Measurements from ENCODE around the gene XXYLT1.

Gene XXYLT1

DNA sequence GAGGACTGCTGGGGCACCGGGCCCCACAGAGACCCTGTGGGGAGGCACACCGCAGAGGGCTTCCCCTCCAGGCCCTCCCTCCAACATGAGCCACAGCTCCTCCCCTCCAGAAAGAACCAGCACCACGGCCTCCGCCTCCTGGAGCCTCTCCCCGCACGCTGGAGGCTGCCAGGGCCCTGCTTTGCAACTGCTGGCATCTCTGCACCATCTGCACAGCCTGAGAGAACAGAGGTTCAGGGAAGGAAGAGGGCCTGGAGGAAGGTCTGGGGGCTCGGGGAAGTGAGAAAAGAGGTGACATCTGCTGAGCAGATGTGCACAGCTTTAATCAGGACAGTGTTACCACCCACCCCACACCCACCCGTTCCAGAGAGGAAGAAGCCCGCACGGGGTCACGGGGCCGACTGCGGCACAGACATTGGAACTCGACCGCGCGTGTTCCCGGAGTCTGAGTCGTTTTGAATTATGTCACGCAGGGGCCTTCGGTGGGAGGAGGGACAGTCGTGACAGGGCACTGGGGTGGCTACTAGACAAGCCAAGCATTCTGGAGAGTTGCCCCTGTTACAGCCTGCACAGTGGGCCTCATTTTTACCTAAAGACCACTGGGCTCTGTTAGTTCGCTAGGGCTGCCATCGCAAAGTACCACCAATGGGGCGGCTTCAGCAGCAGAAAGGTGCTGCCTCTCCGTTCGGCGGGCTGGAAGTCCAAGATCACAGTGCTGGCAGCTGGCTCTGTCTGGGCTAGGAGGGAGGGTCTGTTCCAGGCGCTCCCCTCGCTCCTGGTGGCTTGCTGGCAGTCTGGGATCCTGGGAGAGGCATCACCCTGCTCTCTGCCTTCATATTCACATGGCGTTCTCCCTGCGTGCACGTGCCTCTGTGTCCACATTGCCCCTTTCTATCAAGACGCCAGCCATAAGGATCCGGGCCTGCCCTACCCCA lies 194.8 kb downstream of the XXYLT1 start:
- Mint-ChIP-seq H3K4me1 (peaks cover 4% of the 10 kb centered on the region), H3K9me3 (no peaks in the 10 kb centered on the region), H3K27me3 (no peaks in the 10 kb centered on the region), H3K27ac (no peak overlapping the region), H3K4me3 (no peak overlapping the region), H3K36me3 (ENCODE audit: low read depth) (no peaks in the 10 kb centered on the region)
- DNase-seq (no peak), ATAC-seq (no peak)

DNA sequence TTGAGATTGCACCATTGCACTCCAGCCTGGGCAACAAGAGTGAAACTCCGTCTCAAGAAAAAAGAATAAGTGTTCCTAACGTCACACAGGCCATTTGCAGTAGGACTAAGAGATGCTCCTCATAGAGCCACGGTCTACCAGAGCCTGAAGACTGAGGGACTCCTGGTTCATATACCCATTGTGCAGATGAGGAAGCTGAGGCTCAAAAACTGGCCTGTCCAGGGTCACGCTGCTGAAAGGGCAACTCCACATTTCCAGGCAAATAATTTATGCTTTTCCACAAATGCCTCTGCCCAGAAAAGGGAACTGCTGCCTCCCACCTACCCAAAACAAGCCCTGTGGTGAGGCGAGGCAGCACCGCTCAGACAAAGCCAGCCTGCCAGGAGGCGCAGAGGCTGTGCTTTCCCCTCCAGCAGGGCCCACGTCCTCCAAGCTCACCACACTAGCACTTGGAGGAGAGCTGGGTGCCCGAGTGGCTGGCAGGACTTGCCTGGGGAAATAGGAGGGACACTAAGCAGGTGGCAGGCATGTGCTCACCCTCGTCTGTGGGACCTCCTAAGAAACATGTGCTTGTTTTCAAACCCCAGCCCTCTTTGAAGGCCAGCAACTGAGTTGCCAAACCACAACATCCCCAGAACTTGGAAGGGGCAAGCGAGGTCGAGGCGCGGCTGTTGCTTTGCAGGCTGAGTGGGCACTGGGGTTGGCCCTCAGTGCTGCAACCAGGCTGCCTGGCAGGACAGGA lies 195.6 kb downstream of the XXYLT1 start:
- Mint-ChIP-seq H3K4me1 (peaks cover 4% of the 10 kb centered on the region), H3K36me3 (ENCODE audit: low read depth) (no peaks in the 10 kb centered on the region), H3K27me3 (no peaks in the 10 kb centered on the region), H3K4me3 (no peak overlapping the region), H3K27ac (no peak overlapping the region), H3K9me3 (no peaks in the 10 kb centered on the region)
- DNase-seq (no peak), ATAC-seq (no peak)

DNA sequence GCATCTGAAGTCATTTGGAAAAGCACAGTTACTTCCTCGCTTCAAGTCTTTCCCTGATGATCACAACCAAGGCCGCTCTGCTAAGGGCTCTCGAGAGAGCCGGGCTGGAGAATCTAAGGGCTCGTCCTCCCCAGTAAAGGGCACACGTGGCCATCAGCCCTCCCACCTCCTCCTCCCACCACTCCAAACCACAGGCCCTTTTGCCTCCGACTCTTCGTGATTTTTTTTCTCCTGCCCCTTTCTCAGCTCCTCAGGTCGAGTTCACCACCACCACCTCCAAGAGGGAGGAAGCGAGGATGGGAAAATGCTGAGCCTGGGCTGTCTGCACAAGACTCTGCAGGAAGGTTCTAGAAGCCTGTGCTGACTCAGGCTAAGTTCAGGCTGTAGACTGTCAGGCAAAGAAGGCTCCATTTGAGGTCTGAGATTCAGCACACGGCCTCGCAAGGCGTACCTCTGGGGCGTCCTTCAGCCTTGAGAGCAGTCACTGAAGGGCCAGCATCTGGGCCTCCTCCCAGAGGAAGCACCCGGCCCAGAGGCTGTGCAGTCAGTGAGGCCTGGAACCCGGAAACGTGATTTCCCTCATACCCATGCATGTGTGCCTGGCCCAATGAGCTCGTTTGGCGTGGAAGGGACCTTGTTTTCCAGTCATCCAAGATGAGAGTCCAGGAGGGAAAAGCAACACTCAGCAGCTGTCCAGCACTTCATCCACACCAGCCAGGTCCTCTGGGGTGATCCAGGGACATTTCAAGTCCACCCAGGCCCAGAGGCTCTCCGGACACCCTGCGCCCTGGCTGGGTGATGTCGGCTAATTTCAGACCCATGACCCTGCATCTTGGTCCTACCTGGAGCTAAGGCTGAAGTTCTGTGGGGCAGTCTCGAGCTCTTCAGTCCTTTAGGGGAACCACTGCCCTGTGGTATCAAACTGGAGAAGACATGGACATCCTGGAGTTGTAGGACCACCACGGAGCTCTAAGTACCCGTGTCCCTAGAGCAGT lies 196.8 kb downstream of the XXYLT1 start:
- ATAC-seq (no peak), DNase-seq (no peak)
- H3K4me1 Mint-ChIP-seq: no peaks in the 10 kb centered on the region
- H3K27me3 Mint-ChIP-seq: no peaks in the 10 kb centered on the region
- no peaks in the 10 kb centered on the region for H3K9me3 Mint-ChIP-seq
- no peaks in the 10 kb centered on the region for H3K36me3 Mint-ChIP-seq (ENCODE audit: low read depth)
- H3K4me3 Mint-ChIP-seq: no peak overlapping the region
- H3K27ac Mint-ChIP-seq: no peak overlapping the region

DNA sequence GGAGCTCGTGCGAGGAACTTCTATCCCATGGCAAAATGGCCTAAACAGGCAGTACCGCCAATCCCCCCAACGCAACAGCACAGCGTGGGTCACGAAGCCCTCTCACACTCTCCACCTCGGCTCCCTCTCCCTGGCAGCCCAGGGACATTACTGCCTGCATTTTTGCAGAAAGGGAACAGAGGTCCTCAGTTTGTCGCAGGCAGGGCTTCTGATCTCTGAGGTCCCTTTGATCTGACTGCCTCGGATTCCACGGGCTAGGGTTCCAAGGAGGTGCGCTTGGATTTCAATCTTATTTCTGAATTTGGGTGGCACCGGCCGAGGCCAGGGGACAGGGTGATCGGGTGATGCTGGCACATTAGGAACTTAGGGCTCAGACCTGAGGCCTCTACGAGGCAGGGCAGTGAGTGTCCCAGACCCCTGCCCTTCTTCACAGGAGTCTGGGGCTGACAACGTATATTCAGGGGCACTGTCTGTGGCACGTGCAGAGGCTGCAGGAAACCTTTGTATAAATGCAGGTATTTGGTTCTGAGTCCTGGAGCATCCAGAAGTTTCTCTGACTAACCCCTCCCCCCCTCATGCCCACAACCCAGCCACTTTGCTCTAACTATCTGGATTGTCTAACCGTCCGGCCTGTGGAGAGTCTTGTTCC lies 197.9 kb downstream of the XXYLT1 start:
- H3K27me3 Mint-ChIP-seq: no peaks in the 10 kb centered on the region
- H3K4me1 Mint-ChIP-seq: no peaks in the 10 kb centered on the region
- no peak overlapping the region for H3K4me3 Mint-ChIP-seq
- H3K27ac Mint-ChIP-seq: no peak overlapping the region
- peaks cover 2% of the 10 kb centered on the region for H3K36me3 Mint-ChIP-seq (ENCODE audit: low read depth)
- ATAC-seq (no peak), DNase-seq (no peak)
- H3K9me3 Mint-ChIP-seq: no peaks in the 10 kb centered on the region

DNA sequence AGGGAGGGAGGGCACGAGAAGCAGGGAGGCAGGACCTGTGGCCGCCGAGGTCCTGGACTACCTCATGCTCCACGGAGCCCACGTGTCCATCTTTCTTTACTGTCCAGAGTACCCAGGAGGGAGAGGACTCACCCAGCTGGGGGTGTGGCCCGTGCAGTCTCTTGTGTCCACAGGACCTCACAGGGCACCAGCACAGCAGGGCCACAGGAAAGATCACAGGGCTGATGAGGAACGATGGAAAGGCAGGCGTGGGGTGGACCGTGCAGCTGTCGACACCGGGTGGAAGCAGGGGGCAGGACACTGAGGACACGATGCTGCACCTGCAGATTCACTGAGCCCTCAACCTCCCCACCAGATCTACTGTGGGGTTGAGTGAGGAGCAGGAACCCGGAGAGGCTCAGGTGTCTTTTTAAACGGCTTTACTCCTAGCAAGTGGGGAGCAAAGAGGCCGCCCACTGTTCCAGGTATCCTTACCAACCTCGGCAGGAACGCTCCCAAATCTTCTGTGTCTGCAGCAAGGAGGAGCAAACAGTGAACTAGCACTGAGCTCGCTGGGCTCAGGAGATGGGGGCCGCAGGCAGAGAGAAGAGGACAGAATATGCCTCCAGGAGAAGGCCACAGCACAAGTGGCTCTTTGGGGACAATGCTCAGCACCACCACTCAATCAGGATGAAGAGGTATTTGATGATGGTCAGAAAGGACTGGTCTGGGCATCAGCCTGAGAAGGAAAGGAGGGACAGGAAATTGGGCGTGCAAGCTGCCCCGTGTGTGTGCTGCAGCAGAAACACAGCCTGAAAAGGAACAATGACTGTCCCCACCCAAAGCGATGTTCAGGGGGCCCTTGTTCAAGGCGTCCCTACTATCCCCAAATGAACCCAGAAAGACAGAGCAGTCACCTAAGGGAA lies 198.8 kb downstream of the XXYLT1 start:
- Mint-ChIP-seq H3K27ac (no peak overlapping the region), H3K4me1 (no peaks in the 10 kb centered on the region), H3K27me3 (no peaks in the 10 kb centered on the region), H3K4me3 (no peak overlapping the region), H3K9me3 (no peaks in the 10 kb centered on the region), H3K36me3 (ENCODE audit: low read depth) (peaks cover 6% of the 10 kb centered on the region)
- DNase-seq (no peak), ATAC-seq (no peak)

DNA sequence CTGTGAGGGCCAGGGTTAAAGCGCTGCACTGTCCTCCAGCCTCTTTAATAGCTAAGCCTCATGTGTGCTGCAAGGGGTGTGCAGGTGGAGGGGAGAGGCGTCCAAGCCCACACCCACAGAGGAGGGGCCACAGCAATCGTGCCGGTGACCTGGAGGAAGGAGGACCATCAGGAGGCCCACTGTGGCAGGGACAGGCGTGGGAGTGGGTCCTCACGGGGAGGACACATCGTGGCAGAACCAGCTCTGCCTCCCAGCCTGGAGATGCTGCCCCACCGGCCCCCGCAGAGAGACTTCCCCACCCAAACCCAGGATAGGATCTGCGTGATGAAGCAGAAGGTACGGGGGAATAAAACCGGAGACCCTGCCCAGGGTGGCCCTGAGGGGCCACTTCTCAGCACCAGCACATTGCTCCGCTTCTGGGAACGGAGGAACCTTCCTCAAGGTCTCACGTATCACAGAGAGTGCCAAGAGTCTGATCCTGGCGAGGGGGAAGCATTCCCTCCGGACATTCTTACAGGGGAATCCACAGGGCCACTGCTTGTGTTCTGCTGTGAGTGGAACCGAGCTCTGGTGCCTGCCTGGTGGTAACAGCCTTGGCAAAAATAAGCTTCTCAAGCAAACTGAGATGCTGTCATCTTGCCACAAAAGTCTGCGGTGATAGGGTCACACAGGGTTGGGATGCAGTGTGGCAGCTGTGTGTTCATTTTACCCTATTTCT lies 199.8 kb downstream of the XXYLT1 start:
- Mint-ChIP-seq H3K9me3 (no peaks in the 10 kb centered on the region), H3K4me1 (no peaks in the 10 kb centered on the region), H3K36me3 (ENCODE audit: low read depth) (peaks cover 6% of the 10 kb centered on the region), H3K4me3 (no peak overlapping the region), H3K27me3 (no peaks in the 10 kb centered on the region), H3K27ac (no peak overlapping the region)
- ATAC-seq: no peak
- no peak for DNase-seq

DNA sequence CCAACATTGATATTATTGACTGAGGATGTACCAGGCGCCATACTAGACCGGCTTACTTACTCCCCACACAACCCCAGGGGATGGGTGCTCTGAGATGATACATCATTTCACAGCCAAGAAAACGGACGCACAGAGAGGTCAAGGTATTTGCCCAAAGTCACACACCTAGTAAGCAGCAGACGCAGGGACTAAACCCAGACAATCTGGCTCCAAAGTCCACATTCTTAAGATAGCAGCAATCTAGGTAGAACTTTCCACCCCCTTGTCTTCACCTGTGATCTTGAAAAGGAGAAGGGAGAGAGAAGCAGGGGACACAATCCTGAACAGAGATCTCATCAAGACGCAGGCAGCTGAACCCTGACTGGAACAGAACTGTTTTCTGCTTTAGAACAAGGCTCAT lies 200.6 kb downstream of the XXYLT1 start:
- Mint-ChIP-seq H3K27ac (no peak overlapping the region), H3K36me3 (ENCODE audit: low read depth) (peaks cover 6% of the 10 kb centered on the region), H3K9me3 (no peaks in the 10 kb centered on the region), H3K27me3 (no peaks in the 10 kb centered on the region), H3K4me3 (no peak overlapping the region), H3K4me1 (no peaks in the 10 kb centered on the region)
- DNase-seq: no peak
- no peak for ATAC-seq

DNA sequence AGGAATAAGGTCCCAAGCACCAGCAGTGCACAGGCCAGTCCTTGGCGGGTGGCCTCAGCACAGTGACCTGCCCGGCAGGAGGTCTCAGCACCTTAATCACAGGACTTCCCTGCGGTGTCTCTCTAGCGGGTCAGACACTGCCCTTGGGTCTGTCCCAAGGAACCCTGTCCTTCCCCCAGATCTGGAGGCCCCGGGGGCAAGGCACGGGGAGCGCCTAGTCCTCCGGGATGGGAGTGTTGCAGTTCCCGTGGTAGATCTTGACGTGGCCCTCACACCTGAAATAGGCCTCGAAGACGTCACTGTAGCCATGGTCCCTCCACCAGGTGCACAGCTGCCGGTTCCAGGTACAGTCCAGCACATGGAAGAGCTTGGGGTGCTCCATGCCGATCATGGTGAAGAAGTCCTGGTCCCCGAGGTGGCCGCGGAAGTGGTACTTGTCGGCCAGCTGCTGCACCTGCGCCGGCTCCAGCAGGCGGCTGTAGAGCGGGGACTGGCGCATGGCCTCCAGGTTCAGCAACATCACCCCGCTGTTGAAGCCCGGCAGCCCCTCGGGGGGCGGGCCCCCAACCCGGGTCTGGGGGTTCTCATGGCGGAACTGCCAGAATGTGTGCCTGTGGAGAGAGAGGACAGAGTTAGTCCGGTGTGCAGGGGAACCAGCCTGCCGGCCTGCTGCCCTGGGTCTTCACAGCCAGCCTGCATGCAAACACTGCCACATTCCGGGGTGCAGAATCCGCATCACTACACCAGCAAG lies 201.3 kb downstream of the XXYLT1 start:
- H3K27me3 Mint-ChIP-seq: no peaks in the 10 kb centered on the region
- no peak for DNase-seq
- H3K27ac Mint-ChIP-seq: no peak overlapping the region
- no peak overlapping the region for H3K4me3 Mint-ChIP-seq
- H3K36me3 Mint-ChIP-seq (ENCODE audit: low read depth): peaks cover 6% of the 10 kb centered on the region
- no peak for ATAC-seq
- H3K9me3 Mint-ChIP-seq: no peaks in the 10 kb centered on the region
- no peaks in the 10 kb centered on the region for H3K4me1 Mint-ChIP-seq

DNA sequence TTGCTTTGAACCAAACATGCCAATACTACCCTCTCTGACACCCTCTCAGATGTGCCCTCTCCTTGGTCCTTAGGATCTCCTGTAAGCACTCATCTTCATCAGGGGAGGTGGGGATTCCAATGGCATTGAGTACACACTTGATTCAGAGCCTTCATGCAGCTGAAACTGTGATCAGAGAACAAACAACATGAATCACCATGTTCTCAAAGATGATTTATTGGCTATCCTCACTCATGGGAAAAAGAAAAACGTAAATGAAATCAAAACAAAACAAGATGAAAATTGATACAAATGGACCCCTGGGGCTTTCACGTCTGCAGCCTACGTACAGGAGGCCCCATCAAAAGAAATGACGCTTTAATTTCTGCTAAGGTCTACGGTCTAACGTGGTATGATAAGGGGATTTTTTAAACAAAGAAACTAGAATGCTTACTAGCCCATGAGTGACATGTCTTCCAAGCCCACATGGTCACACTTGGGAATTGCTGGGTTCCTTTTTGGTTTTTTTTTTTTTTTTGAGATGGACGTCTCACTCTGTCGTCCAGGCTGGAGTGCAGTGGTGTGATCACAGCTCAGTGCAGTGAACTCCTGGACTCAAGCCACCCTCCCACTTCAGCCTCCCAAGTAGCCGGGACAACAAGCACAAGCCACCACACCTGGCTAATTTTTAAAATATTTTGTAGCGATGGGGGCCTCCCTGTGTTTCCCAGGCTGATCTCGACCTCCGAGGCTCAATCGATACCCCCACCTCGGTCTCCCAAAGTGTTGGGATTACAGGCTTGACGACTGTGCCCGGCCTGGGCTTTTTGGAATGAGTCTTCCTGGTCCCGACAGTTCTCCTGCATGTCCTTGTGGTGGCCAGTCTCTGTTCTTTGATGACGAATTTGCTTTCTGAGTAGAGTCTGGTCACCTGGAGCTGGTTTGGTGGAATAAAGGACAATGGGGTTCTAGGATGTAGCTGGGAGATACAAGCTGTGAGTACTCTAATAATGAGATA lies 202.6 kb downstream of the XXYLT1 start:
- DNase-seq (no peak), ATAC-seq (no peak)
- Mint-ChIP-seq H3K4me3 (no peak overlapping the region), H3K4me1 (no peaks in the 10 kb centered on the region), H3K36me3 (ENCODE audit: low read depth) (peaks cover 6% of the 10 kb centered on the region), H3K27ac (no peak overlapping the region), H3K9me3 (no peaks in the 10 kb centered on the region), H3K27me3 (no peaks in the 10 kb centered on the region)

DNA sequence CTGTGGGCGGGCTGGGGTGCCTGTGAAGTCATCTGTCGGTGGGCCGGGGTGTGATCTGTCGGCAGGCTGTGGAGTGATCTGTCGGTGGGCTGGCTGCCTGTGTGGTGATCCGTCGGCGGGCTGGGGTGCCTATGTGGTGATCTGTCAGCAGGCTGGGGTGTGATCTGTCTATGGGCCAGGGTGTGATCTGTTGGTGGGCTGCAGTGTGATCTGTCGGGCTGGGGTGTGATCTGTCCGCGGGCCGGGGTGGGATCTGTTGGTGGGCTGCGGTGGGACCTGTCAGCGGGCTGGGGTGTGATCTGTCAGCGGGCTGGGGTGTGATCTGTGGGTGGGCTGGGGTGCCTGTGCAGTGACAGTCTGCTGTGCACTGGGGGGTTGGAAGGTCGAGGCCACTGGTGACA lies 204.5 kb downstream of the XXYLT1 start:
- DNase-seq (no peak), ATAC-seq (no peak)
- Mint-ChIP-seq H3K36me3 (ENCODE audit: low read depth) (peaks cover 6% of the 10 kb centered on the region), H3K9me3 (no peaks in the 10 kb centered on the region), H3K27me3 (no peaks in the 10 kb centered on the region), H3K4me3 (no peak overlapping the region), H3K4me1 (no peaks in the 10 kb centered on the region), H3K27ac (no peak overlapping the region)

DNA sequence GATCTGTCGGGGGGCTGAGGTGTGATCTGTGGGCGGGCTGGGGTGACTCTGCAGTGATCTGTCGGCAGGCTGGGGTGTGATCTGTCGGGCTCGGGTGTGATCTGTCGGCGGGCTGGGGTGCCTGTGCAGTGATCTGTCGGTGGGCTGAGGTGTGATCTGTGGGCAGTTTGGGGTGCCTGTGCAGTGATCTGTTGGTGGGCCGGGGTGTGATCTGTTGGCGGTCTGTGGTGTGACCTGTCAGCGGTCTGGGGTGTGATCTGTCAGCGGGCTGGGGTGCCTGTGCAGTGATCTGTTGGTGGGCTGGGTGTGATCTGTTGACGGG lies 205.1 kb downstream of the XXYLT1 start:
- H3K4me3 Mint-ChIP-seq: no peak overlapping the region
- no peak overlapping the region for H3K27ac Mint-ChIP-seq
- ATAC-seq: no peak

More for the DNA sequence above, 205.1 kb downstream of the XXYLT1 start:
- no peaks in the 10 kb centered on the region for H3K9me3 Mint-ChIP-seq
- H3K27me3 Mint-ChIP-seq: no peaks in the 10 kb centered on the region
- H3K36me3 Mint-ChIP-seq (ENCODE audit: low read depth): peaks cover 6% of the 10 kb centered on the region
- H3K4me1 Mint-ChIP-seq: no peaks in the 10 kb centered on the region
- no peak for DNase-seq

All from activated naive CD8-positive, alpha-beta T cell treated with anti-CD3 and anti-CD28 coated beads, Interleukin-2, amount 50 U/mL, for 24 hours (primary cell).